B cell (primary cell): ENCODE results near the gene DRD3.

Experiments
- CTCF ChIP-seq: fragments of 200-600 bp; IDR thresholded peaks from one replicate; pipeline ENCODE4 v1.8.0; 2022; ENCODE audit warnings: antibody characterized with exemption, mild to moderate bottlenecking
- EZH2 ChIP-seq: IDR thresholded peaks from 2 replicates; pipeline ENCODE4 v1.6.1; 2012; ENCODE audit warnings: borderline replicate concordance, low read depth, mild to moderate bottlenecking, moderate library complexity, low read length; ENCODE audit not compliant: insufficient read depth, poor library complexity, severe bottlenecking

- TF ChIP-seq CTCF = no peak
- TF ChIP-seq EZH2 = no peak
Observed at GRCh38 chr3:114092151-114093015, 86.5 kb downstream of the DRD3 start.
